Measurements from ENCODE around the gene SGPL1. TPM values are rescaled to one million over a fixed set of nuclear protein-coding genes. Genes with fewer than 3 reads are reported as not detected.
A peak's percentile ranks its signal among the peaks of the same experiment; 100 is the strongest.

SGPL1 gene
- polyA plus RNA-seq, 1 experiment: 16.6 TPM

DNA sequence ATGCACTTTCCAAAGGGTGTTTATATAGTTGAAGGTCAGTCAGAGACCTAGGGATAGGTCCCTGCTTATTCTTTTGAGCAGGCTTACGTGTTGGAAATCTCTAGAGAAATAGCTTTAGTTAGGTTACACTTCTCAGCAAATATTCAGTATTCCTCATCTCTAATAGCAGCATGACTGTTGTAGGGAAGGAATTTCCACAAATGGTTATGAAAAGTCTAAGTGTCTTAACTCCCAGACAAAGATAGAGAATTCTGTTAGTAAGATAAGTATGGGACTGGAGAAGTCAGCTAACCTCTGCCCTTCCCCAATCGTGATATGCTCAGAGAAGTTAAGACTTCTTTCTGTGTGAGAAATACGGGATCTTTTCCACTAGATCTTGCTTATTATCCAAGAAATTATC is 16.5 kb downstream of the SGPL1 start:
- no peak for TF ChIP-seq CTCF (IDR thresholded peaks at IDR 0.05; ENCODE audit: insufficient read depth, low read depth, low read length)
- H3K36me3 ChIP-seq (ENCODE audit: control insufficient read depth, insufficient read depth, low read length): no peaks in the 10 kb centered on the region; the same call in 1 of the 2 replicates
- no peak overlapping the region for H3K4me3 ChIP-seq (ENCODE audit: low read depth, low read length)
- CTCF ChIA-PET: interaction anchor here (0.9 to 2.9 kb wide), 4 partner anchors 10 to 47 kb away, joined by 3 to 9 read pairs (median 5); partner anchors contain the start of gene SGPL1
- no peaks in the 10 kb centered on the region for H3K27me3 ChIP-seq (ENCODE audit: control insufficient read depth, insufficient read depth, low read length)
- DNase-seq (ENCODE audit: low read depth): no peak
- POLR2A ChIA-PET: no interaction called here

DNA sequence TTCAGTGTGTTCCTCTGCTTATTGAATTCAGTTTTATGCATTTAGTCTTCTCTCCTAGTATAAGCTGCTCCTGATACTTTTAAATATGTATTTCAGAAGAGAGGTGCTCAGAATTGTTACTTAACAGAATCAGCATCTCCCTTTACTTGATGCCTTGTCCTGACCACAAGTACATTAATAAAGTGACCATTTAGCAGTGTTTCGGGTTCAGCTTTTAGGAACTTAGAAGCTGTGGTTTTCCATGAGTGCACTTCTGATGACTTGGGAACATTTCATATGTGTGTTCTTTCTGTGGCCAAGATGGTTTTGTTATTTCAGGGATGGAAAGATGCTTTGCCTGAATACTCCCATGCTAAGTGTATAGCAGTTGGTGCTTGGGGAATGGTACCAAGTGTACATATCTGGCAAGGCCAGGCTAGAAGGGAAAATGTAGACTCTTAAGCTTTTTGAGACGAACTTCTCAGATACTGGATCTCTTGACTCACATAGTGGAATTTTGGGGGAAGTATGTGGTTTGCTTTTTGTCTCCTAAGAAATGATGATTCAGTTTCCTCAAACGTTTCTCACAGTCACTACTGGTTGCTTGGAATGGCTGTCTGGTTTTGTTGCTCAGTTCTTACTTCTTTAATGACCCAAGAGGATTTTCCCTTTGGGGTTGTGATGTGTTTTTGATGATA is 17.2 kb downstream of the SGPL1 start:
- POLR2A ChIA-PET: no interaction called here
- no peak for TF ChIP-seq CTCF (IDR thresholded peaks at IDR 0.05; ENCODE audit: insufficient read depth, low read depth, low read length)
- peak; percentile 83 for DNase-seq (ENCODE audit: low read depth)

GRCh38 chr10:70833601-70834000 is 17.9 kb downstream of the SGPL1 start:
- H3K36me3 ChIP-seq (ENCODE audit: control insufficient read depth, insufficient read depth, low read length): no peaks in the 10 kb centered on the region; the same call in 1 of the 2 replicates
- no peak overlapping the region for H3K4me3 ChIP-seq (ENCODE audit: low read depth, low read length)
- ChIA-PET CTCF (interaction anchor here (0.9 to 2.9 kb wide), 4 partner anchors 12 to 19 kb away, joined by 3 to 9 read pairs (median 4); partner anchors contain the start of gene SGPL1), POLR2A (no interaction called here)
- DNase-seq (ENCODE audit: low read depth): no peak
- H3K27me3 ChIP-seq (ENCODE audit: control insufficient read depth, insufficient read depth, low read length): no peaks in the 10 kb centered on the region
- TF ChIP-seq CTCF (IDR thresholded peaks at IDR 0.05; ENCODE audit: insufficient read depth, low read depth, low read length): no peak

More for the DNA sequence above, 17.2 kb downstream of the SGPL1 start:
- Histone ChIP-seq H3K36me3 (ENCODE audit: control insufficient read depth, insufficient read depth, low read length) (no peaks in the 10 kb centered on the region; the same call in 1 of the 2 replicates), H3K27me3 (ENCODE audit: control insufficient read depth, insufficient read depth, low read length) (no peaks in the 10 kb centered on the region), H3K4me3 (ENCODE audit: low read depth, low read length) (no peak overlapping the region)
- CTCF ChIA-PET: interaction anchor here (0.7 to 2.9 kb wide), 7 partner anchors 11 to 281 kb away, joined by 3 to 9 read pairs (median 4); partner anchors contain the start of gene SGPL1

- ChIA-PET POLR2A (no interaction called here), CTCF (interaction anchor here (1.6 to 2.9 kb wide), 2 partner anchors 12 to 18 kb away, joined by 6 to 9 read pairs; partner anchors contain the start of gene SGPL1)
- TF ChIP-seq CTCF (IDR thresholded peaks at IDR 0.05; ENCODE audit: insufficient read depth, low read depth, low read length): no peak
- DNase-seq (ENCODE audit: low read depth): no peak
- no peaks in the 10 kb centered on the region for H3K27me3 ChIP-seq (ENCODE audit: control insufficient read depth, insufficient read depth, low read length)
- no peaks in the 10 kb centered on the region; the same call in 1 of the 2 replicates for H3K36me3 ChIP-seq (ENCODE audit: control insufficient read depth, insufficient read depth, low read length)
- no peak overlapping the region for H3K4me3 ChIP-seq (ENCODE audit: low read depth, low read length)
These were observed 18.3 kb downstream of the SGPL1 start for GRCh38 chr10:70834021-70834420.

GRCh38 chr10:70834441-70835151 is 18.8 kb downstream of the SGPL1 start:
- no peak for DNase-seq (ENCODE audit: low read depth)
- ChIA-PET CTCF (interaction anchor here (1.3 to 2.9 kb wide), 2 partner anchors 18 to 44 kb away, joined by 3 to 9 read pairs; partner anchors contain the start of gene SGPL1), POLR2A (no interaction called here)
- no peaks in the 10 kb centered on the region; the same call in 1 of the 2 replicates for H3K36me3 ChIP-seq (ENCODE audit: control insufficient read depth, insufficient read depth, low read length)
- no peak overlapping the region for H3K4me3 ChIP-seq (ENCODE audit: low read depth, low read length)
- TF ChIP-seq CTCF (IDR thresholded peaks at IDR 0.05; ENCODE audit: insufficient read depth, low read depth, low read length): no peak
- H3K27me3 ChIP-seq (ENCODE audit: control insufficient read depth, insufficient read depth, low read length): no peaks in the 10 kb centered on the region

Data from BJ (cell line).